ENCODE measurements around the gene OSBPL8. TPM values are rescaled to one million over a fixed set of nuclear protein-coding genes. Genes with fewer than 3 reads are reported as not detected.
"Not testable (repeated sequence)": the region's sequence is repeated elsewhere in the genome, so short reads cannot be mapped to it uniquely, and the experiment has no call there.

Gene OSBPL8
- total and polyA plus RNA-seq, 2 donors = 32.7 to 41.7 TPM

DNA sequence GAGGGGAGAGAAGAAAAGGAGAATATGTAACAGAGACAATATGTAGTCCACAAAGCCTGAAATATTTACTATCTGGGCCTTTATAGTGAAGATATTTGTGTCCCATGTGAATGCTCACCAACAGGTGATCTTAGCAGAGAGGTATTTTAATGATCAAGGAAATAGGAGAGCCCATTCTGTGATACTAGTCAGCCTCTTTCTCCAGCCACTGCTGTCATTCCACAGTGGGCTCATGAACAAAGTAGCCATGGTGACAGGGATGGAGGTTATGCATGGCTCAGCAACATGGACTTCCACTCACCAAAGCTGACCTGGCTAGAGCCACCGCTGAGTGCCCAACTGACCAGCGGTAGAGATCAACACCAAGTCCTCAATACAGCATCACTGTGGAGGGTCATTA lies 58.2 kb downstream of the OSBPL8 start:
- H3K27me3 ChIP-seq (ENCODE audit: control insufficient read depth in 2 of 2, insufficient read depth in 1 of 2, low read length in 1 of 2) = no peaks in the 10 kb centered on the region
- H3K4me3 ChIP-seq (ENCODE audit: low read length in 2 of 2) = no peak overlapping the region
- WGBS = over 99% methylated on average over 2 of the region's 2 CpGs

DNA sequence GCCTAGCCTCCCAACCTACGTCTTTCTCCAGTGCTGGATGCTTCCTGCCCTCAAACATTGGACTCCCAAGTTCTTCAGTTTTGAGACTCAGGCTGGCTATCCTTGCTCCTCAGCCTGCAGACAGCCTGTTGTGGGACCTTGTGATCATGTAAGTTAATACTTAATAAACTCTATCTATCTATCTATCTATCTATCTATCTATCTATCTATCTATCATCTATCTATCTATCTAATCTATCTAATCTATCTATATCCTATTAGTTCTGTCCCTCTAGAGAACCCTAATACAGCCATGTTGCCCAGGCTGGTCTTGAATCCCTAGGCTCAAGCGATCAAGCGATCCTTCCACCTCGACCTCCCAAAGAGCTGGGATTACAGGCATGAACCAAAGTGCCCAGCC lies 60.4 kb downstream of the OSBPL8 start:
- 98% methylated on average over 4 of the region's 4 CpGs for WGBS
- DNase-seq (ENCODE audit: low read depth in 6 of 9, low spot score in 9 of 9); H3K4me3 ChIP-seq (ENCODE audit: low read length in 2 of 2); H3K27ac ChIP-seq (ENCODE audit: low read depth in 1 of 2, low read length in 1 of 2); H3K36me3 ChIP-seq (ENCODE audit: control insufficient read depth in 2 of 2, insufficient read depth in 2 of 2, low read length in 1 of 2); H3K9me3 ChIP-seq (ENCODE audit: control insufficient read depth in 2 of 2, insufficient read depth in 1 of 2, low read length in 1 of 2); H3K27me3 ChIP-seq (ENCODE audit: control insufficient read depth in 2 of 2, insufficient read depth in 1 of 2, low read length in 1 of 2); H3K4me1 ChIP-seq (ENCODE audit: control insufficient read depth in 2 of 2, insufficient read depth in 2 of 2, low read length in 2 of 2): not testable (repeated sequence)

More for the DNA sequence above, 58.2 kb downstream of the OSBPL8 start:
- peaks cover 0 to 3% of the 10 kb centered on the region in 2 donors for H3K4me1 ChIP-seq (ENCODE audit: control insufficient read depth in 2 of 2, insufficient read depth in 2 of 2, low read length in 2 of 2)
- no peaks in the 10 kb centered on the region for H3K9me3 ChIP-seq (ENCODE audit: control insufficient read depth in 2 of 2, insufficient read depth in 1 of 2, low read length in 1 of 2)
- H3K36me3 ChIP-seq (ENCODE audit: control insufficient read depth in 2 of 2, insufficient read depth in 2 of 2, low read length in 1 of 2) = peaks cover 0 to 4% of the 10 kb centered on the region in 2 donors
- no peak for DNase-seq (ENCODE audit: low read depth in 6 of 9, low spot score in 9 of 9)
- H3K27ac ChIP-seq (ENCODE audit: low read depth in 1 of 2, low read length in 1 of 2) = no peak overlapping the region

DNA sequence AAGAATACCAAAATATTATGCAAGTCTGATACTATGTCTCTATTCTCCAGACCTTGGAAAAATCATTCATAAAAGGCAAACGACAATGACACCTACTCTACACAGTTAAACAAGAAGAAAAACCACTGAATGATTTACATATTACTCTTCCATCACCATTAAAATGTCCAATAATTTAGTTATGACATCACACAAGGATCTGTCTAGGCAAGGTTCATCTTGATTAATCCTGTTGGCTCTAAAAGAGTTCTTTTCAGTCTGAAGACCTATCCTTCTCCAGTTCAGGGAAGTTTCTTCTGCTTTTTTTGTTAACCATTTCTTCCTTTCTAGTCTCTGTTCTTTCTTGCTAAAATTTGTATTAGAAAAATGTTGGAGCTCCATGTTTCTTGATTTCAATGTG lies 64.0 kb downstream of the OSBPL8 start:
- peaks cover 0 to 4% of the 10 kb centered on the region in 2 donors for H3K9me3 ChIP-seq (ENCODE audit: control insufficient read depth in 2 of 2, insufficient read depth in 1 of 2, low read length in 1 of 2)
- WGBS = 99% methylated on average over 1 of the region's 1 CpG
- peaks cover 0 to 5% of the 10 kb centered on the region in 2 donors for H3K36me3 ChIP-seq (ENCODE audit: control insufficient read depth in 2 of 2, insufficient read depth in 2 of 2, low read length in 1 of 2)
- no peak for DNase-seq (ENCODE audit: low read depth in 6 of 9, low spot score in 9 of 9)
- no peak overlapping the region for H3K27ac ChIP-seq (ENCODE audit: low read depth in 1 of 2, low read length in 1 of 2)
- no peaks in the 10 kb centered on the region for H3K4me1 ChIP-seq (ENCODE audit: control insufficient read depth in 2 of 2, insufficient read depth in 2 of 2, low read length in 2 of 2)
- no peaks in the 10 kb centered on the region for H3K27me3 ChIP-seq (ENCODE audit: control insufficient read depth in 2 of 2, insufficient read depth in 1 of 2, low read length in 1 of 2)
- no peak overlapping the region for H3K4me3 ChIP-seq (ENCODE audit: low read length in 2 of 2)

DNA sequence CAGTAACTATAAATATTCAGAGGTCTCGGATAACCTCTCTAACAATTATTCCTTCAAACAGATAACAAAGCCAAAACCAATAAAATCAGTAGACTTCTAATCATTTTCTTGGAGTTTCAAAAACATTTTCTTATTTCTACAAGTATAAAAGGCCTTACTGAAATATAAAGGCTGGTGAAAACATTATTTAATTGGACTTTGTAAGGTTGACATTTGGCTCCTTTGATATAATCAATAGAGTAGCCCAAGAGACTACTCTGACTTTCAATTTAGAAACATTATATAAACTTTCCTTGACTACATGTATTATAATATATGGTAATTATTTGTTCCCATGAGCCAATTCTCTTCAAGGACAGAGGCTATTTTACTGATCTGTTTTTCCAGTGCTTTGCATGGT lies 68.3 kb downstream of the OSBPL8 start:
- no peak overlapping the region for H3K4me3 ChIP-seq (ENCODE audit: low read length in 2 of 2)
- H3K27ac ChIP-seq (ENCODE audit: low read depth in 1 of 2, low read length in 1 of 2) = no peak overlapping the region
- no peaks in the 10 kb centered on the region for H3K4me1 ChIP-seq (ENCODE audit: control insufficient read depth in 2 of 2, insufficient read depth in 2 of 2, low read length in 2 of 2)
- WGBS = 99% methylated on average over 1 of the region's 1 CpG
- H3K36me3 ChIP-seq (ENCODE audit: control insufficient read depth in 2 of 2, insufficient read depth in 2 of 2, low read length in 1 of 2) = peaks cover 5 to 10% of the 10 kb centered on the region in 2 donors
- no peaks in the 10 kb centered on the region for H3K27me3 ChIP-seq (ENCODE audit: control insufficient read depth in 2 of 2, insufficient read depth in 1 of 2, low read length in 1 of 2)
- H3K9me3 ChIP-seq (ENCODE audit: control insufficient read depth in 2 of 2, insufficient read depth in 1 of 2, low read length in 1 of 2) = peaks cover 2 to 9% of the 10 kb centered on the region in 2 donors
- no peak for DNase-seq (ENCODE audit: low read depth in 6 of 9, low spot score in 9 of 9)

DNA sequence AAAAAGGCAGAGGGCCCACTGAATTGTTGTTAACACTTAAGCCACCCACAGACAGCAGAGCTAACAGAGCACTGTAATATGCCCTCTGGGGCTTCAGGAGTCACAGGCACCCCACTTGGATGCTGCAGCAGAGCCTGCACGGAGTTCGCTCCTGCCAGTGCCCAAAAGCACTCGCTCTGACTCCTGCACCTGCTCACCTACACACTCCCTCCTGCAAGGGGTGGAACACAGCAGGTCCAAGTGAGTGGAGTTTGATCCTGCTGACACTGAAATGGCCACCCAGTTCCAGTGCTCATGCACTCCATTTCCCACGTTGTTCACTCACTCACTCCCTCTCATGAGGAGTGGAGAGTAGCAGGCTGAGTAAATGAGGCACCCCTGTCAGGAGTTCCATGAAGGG lies 68.8 kb downstream of the OSBPL8 start:
- Histone ChIP-seq H3K27me3 (ENCODE audit: control insufficient read depth in 2 of 2, insufficient read depth in 1 of 2, low read length in 1 of 2) (no peaks in the 10 kb centered on the region), H3K9me3 (ENCODE audit: control insufficient read depth in 2 of 2, insufficient read depth in 1 of 2, low read length in 1 of 2) (peaks cover 2 to 9% of the 10 kb centered on the region in 2 donors), H3K27ac (ENCODE audit: low read depth in 1 of 2, low read length in 1 of 2) (no peak overlapping the region), H3K4me3 (ENCODE audit: low read length in 2 of 2) (no peak overlapping the region), H3K4me1 (ENCODE audit: control insufficient read depth in 2 of 2, insufficient read depth in 2 of 2, low read length in 2 of 2) (no peaks in the 10 kb centered on the region), H3K36me3 (ENCODE audit: control insufficient read depth in 2 of 2, insufficient read depth in 2 of 2, low read length in 1 of 2) (peaks cover 5 to 10% of the 10 kb centered on the region in 2 donors)
- no peak for DNase-seq (ENCODE audit: low read depth in 6 of 9, low spot score in 9 of 9)
- WGBS = over 99% methylated on average over 4 of the region's 4 CpGs

DNA sequence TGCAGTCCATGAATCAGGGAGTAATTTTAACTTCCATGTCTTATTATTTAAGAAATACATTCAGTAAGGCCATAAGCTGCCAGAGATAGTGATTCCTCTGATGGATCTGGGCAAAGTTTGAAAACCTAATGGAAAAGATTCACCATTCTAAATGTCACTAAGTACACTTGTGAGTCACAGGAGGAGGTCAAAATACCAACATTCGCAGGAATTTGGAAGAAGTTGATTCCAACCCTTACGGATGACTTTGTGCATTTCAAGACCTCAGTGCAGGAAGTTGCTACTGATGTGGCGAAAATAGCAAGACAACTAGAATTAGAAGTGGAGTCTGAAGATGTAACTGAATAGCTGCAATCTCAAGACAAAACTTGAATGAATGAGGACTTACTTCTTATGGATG lies 69.8 kb downstream of the OSBPL8 start:
- Histone ChIP-seq H3K27me3 (ENCODE audit: control insufficient read depth in 2 of 2, insufficient read depth in 1 of 2, low read length in 1 of 2) (no peaks in the 10 kb centered on the region), H3K27ac (ENCODE audit: low read depth in 1 of 2, low read length in 1 of 2) (no peak overlapping the region), H3K9me3 (ENCODE audit: control insufficient read depth in 2 of 2, insufficient read depth in 1 of 2, low read length in 1 of 2) (peaks cover 2 to 9% of the 10 kb centered on the region in 2 donors), H3K4me3 (ENCODE audit: low read length in 2 of 2) (no peak overlapping the region), H3K36me3 (ENCODE audit: control insufficient read depth in 2 of 2, insufficient read depth in 2 of 2, low read length in 1 of 2) (peaks cover 5 to 10% of the 10 kb centered on the region in 2 donors), H3K4me1 (ENCODE audit: control insufficient read depth in 2 of 2, insufficient read depth in 2 of 2, low read length in 2 of 2) (no peaks in the 10 kb centered on the region)
- 98% methylated on average over 3 of the region's 3 CpGs for WGBS
- no peak for DNase-seq (ENCODE audit: low read depth in 6 of 9, low spot score in 9 of 9)

DNA sequence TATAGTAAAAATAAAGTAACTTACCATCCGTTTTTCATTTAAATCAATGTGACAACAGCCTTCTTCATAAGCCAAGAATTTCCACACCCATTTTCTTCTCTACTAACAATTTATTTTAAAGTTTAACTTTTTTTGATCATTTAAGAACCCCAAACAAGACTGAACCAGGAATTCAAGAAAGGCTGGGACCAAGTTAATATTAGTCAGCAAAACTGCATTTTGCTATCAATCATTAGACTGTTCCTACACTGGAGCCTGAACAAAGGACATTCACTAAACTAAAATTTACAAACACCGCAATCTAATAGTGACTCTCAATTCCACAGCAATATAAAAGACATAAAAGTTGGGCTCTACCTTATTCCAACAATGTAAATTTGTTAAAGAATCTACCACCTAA lies 73.6 kb downstream of the OSBPL8 start:
- Histone ChIP-seq H3K27me3 (ENCODE audit: control insufficient read depth in 2 of 2, insufficient read depth in 1 of 2, low read length in 1 of 2) (no peaks in the 10 kb centered on the region), H3K4me3 (ENCODE audit: low read length in 2 of 2) (no peak overlapping the region), H3K27ac (ENCODE audit: low read depth in 1 of 2, low read length in 1 of 2) (no peak overlapping the region), H3K4me1 (ENCODE audit: control insufficient read depth in 2 of 2, insufficient read depth in 2 of 2, low read length in 2 of 2) (no peaks in the 10 kb centered on the region), H3K36me3 (ENCODE audit: control insufficient read depth in 2 of 2, insufficient read depth in 2 of 2, low read length in 1 of 2) (peaks cover 5 to 9% of the 10 kb centered on the region in 2 donors), H3K9me3 (ENCODE audit: control insufficient read depth in 2 of 2, insufficient read depth in 1 of 2, low read length in 1 of 2) (peaks cover 2 to 9% of the 10 kb centered on the region in 2 donors)
- 95% methylated on average over 2 of the region's 2 CpGs for WGBS
- no peak for DNase-seq (ENCODE audit: low read depth in 6 of 9, low spot score in 9 of 9)

DNA sequence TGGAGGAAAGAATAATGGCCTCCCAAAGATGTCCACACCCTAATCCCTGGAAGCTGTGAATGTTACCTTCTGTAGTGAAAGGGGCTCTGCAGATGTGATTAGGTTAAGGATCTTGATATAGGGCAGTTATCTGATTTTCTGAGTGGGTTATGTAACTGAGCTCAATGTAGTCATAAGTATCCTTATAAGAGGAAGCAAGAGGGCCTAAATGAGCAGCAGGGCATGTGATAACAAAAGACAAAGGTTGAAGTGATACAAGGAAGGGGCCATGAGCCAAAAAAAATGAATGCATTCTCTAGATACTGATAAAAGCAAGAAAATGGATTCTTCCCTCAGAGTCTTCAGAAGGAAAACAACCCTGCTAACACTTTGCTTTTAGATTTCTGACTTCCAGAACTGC lies 78.8 kb downstream of the OSBPL8 start:
- peaks cover 0 to 3% of the 10 kb centered on the region in 2 donors for H3K36me3 ChIP-seq (ENCODE audit: control insufficient read depth in 2 of 2, insufficient read depth in 2 of 2, low read length in 1 of 2)
- H3K4me1 ChIP-seq (ENCODE audit: control insufficient read depth in 2 of 2, insufficient read depth in 2 of 2, low read length in 2 of 2) = no peaks in the 10 kb centered on the region
- no peaks in the 10 kb centered on the region for H3K27me3 ChIP-seq (ENCODE audit: control insufficient read depth in 2 of 2, insufficient read depth in 1 of 2, low read length in 1 of 2)
- no peak overlapping the region for H3K27ac ChIP-seq (ENCODE audit: low read depth in 1 of 2, low read length in 1 of 2)
- H3K4me3 ChIP-seq (ENCODE audit: low read length in 2 of 2) = no peak overlapping the region
- DNase-seq (ENCODE audit: low read depth in 6 of 9, low spot score in 9 of 9) = no peak
- H3K9me3 ChIP-seq (ENCODE audit: control insufficient read depth in 2 of 2, insufficient read depth in 1 of 2, low read length in 1 of 2) = no peaks in the 10 kb centered on the region

DNA sequence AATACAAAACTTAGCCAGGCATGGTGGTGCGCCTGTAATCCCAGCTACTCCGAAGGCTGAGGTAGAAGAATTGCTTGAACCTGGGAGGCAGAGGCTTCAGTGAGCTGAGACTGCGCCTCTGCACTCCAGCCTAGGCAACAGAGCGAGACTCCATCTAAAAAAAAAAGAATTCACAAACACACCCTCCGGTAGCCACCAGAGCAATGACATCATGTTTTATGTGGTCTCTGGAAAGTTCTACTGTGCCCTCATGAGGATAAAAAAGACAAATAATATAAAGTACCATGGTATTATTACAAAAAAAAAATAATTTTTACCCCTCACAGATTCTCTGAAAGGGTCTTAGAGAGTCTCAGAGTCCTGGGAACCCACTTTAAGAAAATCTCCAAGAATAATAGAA lies 81.5 kb downstream of the OSBPL8 start:
- Histone ChIP-seq H3K9me3 (ENCODE audit: control insufficient read depth in 2 of 2, insufficient read depth in 1 of 2, low read length in 1 of 2) (no peaks in the 10 kb centered on the region), H3K4me1 (ENCODE audit: control insufficient read depth in 2 of 2, insufficient read depth in 2 of 2, low read length in 2 of 2) (no peaks in the 10 kb centered on the region), H3K4me3 (ENCODE audit: low read length in 2 of 2) (no peak overlapping the region), H3K27me3 (ENCODE audit: control insufficient read depth in 2 of 2, insufficient read depth in 1 of 2, low read length in 1 of 2) (no peaks in the 10 kb centered on the region), H3K36me3 (ENCODE audit: control insufficient read depth in 2 of 2, insufficient read depth in 2 of 2, low read length in 1 of 2) (peaks cover 0 to 3% of the 10 kb centered on the region in 2 donors), H3K27ac (ENCODE audit: low read depth in 1 of 2, low read length in 1 of 2) (no peak overlapping the region)
- DNase-seq (ENCODE audit: low read depth in 6 of 9, low spot score in 9 of 9) = no peak
- 97% methylated on average over 5 of the region's 5 CpGs for WGBS

DNA sequence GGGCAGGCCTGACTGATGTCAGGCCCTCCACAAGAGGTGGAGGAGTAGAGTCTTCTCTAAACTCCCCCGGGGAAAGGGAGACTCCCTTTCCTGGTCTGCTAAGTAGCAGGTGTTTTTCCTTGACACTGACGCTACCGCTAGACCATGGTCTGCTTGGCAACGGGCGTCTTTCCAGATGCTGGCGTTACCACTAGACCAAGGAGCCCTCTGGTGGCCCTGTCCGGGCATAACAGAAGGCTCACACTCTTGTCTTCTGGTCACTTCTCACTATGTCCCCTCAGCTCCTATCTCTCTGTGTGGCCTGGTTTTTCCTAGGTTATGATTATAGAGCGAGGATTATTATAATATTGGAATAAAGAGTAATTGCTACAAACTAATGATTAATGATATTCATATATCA lies 86.7 kb downstream of the OSBPL8 start:
- WGBS = 99% methylated on average over 8 of the region's 8 CpGs
- H3K36me3 ChIP-seq (ENCODE audit: control insufficient read depth in 2 of 2, insufficient read depth in 2 of 2, low read length in 1 of 2); H3K27ac ChIP-seq (ENCODE audit: low read depth in 1 of 2, low read length in 1 of 2); H3K9me3 ChIP-seq (ENCODE audit: control insufficient read depth in 2 of 2, insufficient read depth in 1 of 2, low read length in 1 of 2); H3K27me3 ChIP-seq (ENCODE audit: control insufficient read depth in 2 of 2, insufficient read depth in 1 of 2, low read length in 1 of 2); H3K4me3 ChIP-seq (ENCODE audit: low read length in 2 of 2); DNase-seq (ENCODE audit: low read depth in 6 of 9, low spot score in 9 of 9); H3K4me1 ChIP-seq (ENCODE audit: control insufficient read depth in 2 of 2, insufficient read depth in 2 of 2, low read length in 2 of 2): not testable (repeated sequence)

Measured in thymus (tissue), 11 donors.